Measurements from ENCODE around the gene STK36.

Gene STK36

GRCh38 chr2:218748741-218749441 is 77.0 kb downstream of the STK36 start:
- no peak for DNase-seq (ENCODE audit: low read depth)
